Measurements from ENCODE around the gene BTBD2. TPM values are rescaled to one million over a fixed set of nuclear protein-coding genes. Genes with fewer than 3 reads are reported as not detected.

Gene BTBD2
- total RNA-seq, 1 donor from 2014 or later = 48.8 TPM

GRCh38 chr19:2058570-2059421 is 43.3 kb upstream of the BTBD2 start:
- H3K4me2 ChIP-seq = no peak overlapping the region
- no peaks in the 10 kb centered on the region for H4K20me1 ChIP-seq (ENCODE audit: low read depth)
- TF ChIP-seq CTCF (IDR thresholded peaks at IDR 0.05) (no peak), EZH2phosphoT487 (IDR thresholded peaks at IDR 0.05) (no peak), EZH2 (IDR thresholded peaks at IDR 0.05) (no peak)
- peaks cover 33% of the 10 kb centered on the region for H3K4me1 ChIP-seq
- no peak overlapping the region for H3K4me3 ChIP-seq
- no peaks in the 10 kb centered on the region for H3K27me3 ChIP-seq
- peaks cover 44% of the 10 kb centered on the region for H3F3A ChIP-seq (ENCODE audit: low read depth)
- peak overlapping the region; percentile 39 for H3K4me3 Mint-ChIP-seq
- H3K36me3 Mint-ChIP-seq = no peaks in the 10 kb centered on the region
- H3K27ac Mint-ChIP-seq = peak overlapping the region; percentile 95
- H3K9me3 ChIP-seq (ENCODE audit: low read depth) = no peaks in the 10 kb centered on the region
- H3K27me3 Mint-ChIP-seq (ENCODE audit: insufficient read depth, low read depth) = peaks cover 7% of the 10 kb centered on the region
- no peaks in the 10 kb centered on the region for H3K36me3 ChIP-seq
- H3K9ac ChIP-seq = no peak overlapping the region
- H3K4me1 Mint-ChIP-seq = peaks cover 47% of the 10 kb centered on the region
- H3K79me2 ChIP-seq (ENCODE audit: low read depth) = no peaks in the 10 kb centered on the region
- peak overlapping the region; percentile 58 for H3K27ac ChIP-seq
- no peak overlapping the region for H2AFZ ChIP-seq (replicated peaks)
- no peak for DNase-seq (ENCODE audit: low spot score)
- H3K9me3 Mint-ChIP-seq = no peaks in the 10 kb centered on the region

GRCh38 chr19:2057484-2058469 is 42.3 kb upstream of the BTBD2 start:
- Histone ChIP-seq H3K36me3 (no peaks in the 10 kb centered on the region), H3K4me2 (no peak overlapping the region), H4K20me1 (ENCODE audit: low read depth) (no peaks in the 10 kb centered on the region), H3K27ac (peak overlapping the region; percentile 58), H3K4me1 (peaks cover 33% of the 10 kb centered on the region), H3K9me3 (ENCODE audit: low read depth) (no peaks in the 10 kb centered on the region), H3K9ac (no peak overlapping the region), H2AFZ (replicated peaks) (no peak overlapping the region), H3K27me3 (no peaks in the 10 kb centered on the region), H3F3A (ENCODE audit: low read depth) (peaks cover 39% of the 10 kb centered on the region), H3K79me2 (ENCODE audit: low read depth) (no peaks in the 10 kb centered on the region), H3K4me3 (no peak overlapping the region)
- no peaks in the 10 kb centered on the region for H3K9me3 Mint-ChIP-seq
- no peak for DNase-seq (ENCODE audit: low spot score)
- no peak for TF ChIP-seq EZH2 (IDR thresholded peaks at IDR 0.05)
- no peak for TF ChIP-seq EZH2phosphoT487 (IDR thresholded peaks at IDR 0.05)
- TF ChIP-seq CTCF (IDR thresholded peaks at IDR 0.05) = no peak
- peak overlapping the region; percentile 42 for H3K27ac Mint-ChIP-seq
- H3K36me3 Mint-ChIP-seq = no peaks in the 10 kb centered on the region
- peaks cover 44% of the 10 kb centered on the region for H3K4me1 Mint-ChIP-seq
- no peak overlapping the region for H3K4me3 Mint-ChIP-seq
- peaks cover 6% of the 10 kb centered on the region for H3K27me3 Mint-ChIP-seq (ENCODE audit: insufficient read depth, low read depth)

- no peak overlapping the region for H3K27ac ChIP-seq
- Mint-ChIP-seq H3K9me3 (no peaks in the 10 kb centered on the region), H3K27ac (peak overlapping the region; percentile 42), H3K27me3 (ENCODE audit: insufficient read depth, low read depth) (peaks cover 6% of the 10 kb centered on the region), H3K4me1 (peaks cover 38% of the 10 kb centered on the region), H3K36me3 (no peaks in the 10 kb centered on the region), H3K4me3 (no peak overlapping the region)
- no peak for DNase-seq (ENCODE audit: low spot score)
- H3K36me3 ChIP-seq = no peaks in the 10 kb centered on the region
- no peak overlapping the region for H3K4me2 ChIP-seq
- peaks cover 36% of the 10 kb centered on the region for H3F3A ChIP-seq (ENCODE audit: low read depth)
- H2AFZ ChIP-seq (replicated peaks) = no peak overlapping the region
- no peaks in the 10 kb centered on the region for H3K27me3 ChIP-seq
- no peaks in the 10 kb centered on the region for H3K79me2 ChIP-seq (ENCODE audit: low read depth)
- TF ChIP-seq EZH2 (IDR thresholded peaks at IDR 0.05) (no peak), EZH2phosphoT487 (IDR thresholded peaks at IDR 0.05) (no peak), CTCF (IDR thresholded peaks at IDR 0.05) (no peak)
- H3K4me3 ChIP-seq = no peak overlapping the region
- no peak overlapping the region for H3K9ac ChIP-seq
- no peaks in the 10 kb centered on the region for H4K20me1 ChIP-seq (ENCODE audit: low read depth)
- H3K9me3 ChIP-seq (ENCODE audit: low read depth) = no peaks in the 10 kb centered on the region
- H3K4me1 ChIP-seq = peaks cover 25% of the 10 kb centered on the region
Observed at GRCh38 chr19:2056837-2057192, 41.3 kb upstream of the BTBD2 start.
